SK-N-SH (cell line): ENCODE measurements around the gene MYO16. TPM values are rescaled to one million over a fixed set of nuclear protein-coding genes. Genes with fewer than 3 reads are reported as not detected.

Experiments
- CTCF ChIA-PET: fragments of 300-600, 350-600 bp; formaldehyde crosslinking; extraction: SDS; loops from one replicate; lab custom pipeline; 2021; lab: Yijun Ruan, JAX
- POLR2A ChIA-PET: fragments of 350-600 bp; sonication (Branson Sonifier 250); formaldehyde crosslinking; extraction: SDS; loops from one replicate; lab custom pipeline; 2020; ENCODE audit warnings: antibody characterized with exemption, inconsistent platforms; lab: Yijun Ruan, JAX
- DNase-seq: peaks from one replicate; pipeline ENCODE4 v3.0.0; 2012
- H2AFZ ChIP-seq: fragments of 200-600 bp; sonication (generic); 2 replicates; pipeline ENCODE4 v1.8.1; 2016; ENCODE audit warnings: antibody characterized with exemption, mild to moderate bottlenecking, low read depth
- H3F3A ChIP-seq: fragments of 200-600 bp; sonication (generic); replicated peaks from 2 replicates; pipeline ENCODE3; 2016; ENCODE audit warnings: antibody characterized with exemption, mild to moderate bottlenecking; ENCODE audit not compliant: insufficient read depth
- H3K27ac ChIP-seq, 2 experiments: fragments of 200-500 bp in 1 of 2; fragments of 200-600 bp in 1 of 2; sonication (Bioruptor generic) in 1 of 2; sonication (generic), shearing (Covaris generic) in 1 of 2; 2 replicates each; pipeline versions ENCODE4 v1.5.1 to v1.6.1; 2014 to 2016; ENCODE audit warnings: low read depth in 2 of 2, inconsistent platforms in 1 of 2, low read length in 1 of 2, mild to moderate bottlenecking in 1 of 2, mixed read lengths in 1 of 2
- H3K27me3 ChIP-seq: fragments of 200-600 bp; sonication (generic), shearing (Covaris generic); 2 replicates; pipeline ENCODE4 v1.6.1; 2016; ENCODE audit warnings: mixed run types; ENCODE audit not compliant: insufficient read depth
- H3K36me3 ChIP-seq, 2 experiments: fragments of 200-500 bp in 1 of 2; fragments of 200-600 bp in 1 of 2; sonication (Bioruptor generic) in 1 of 2; sonication (generic) in 1 of 2; replicated peaks in 1 of 2; 2 replicates each; pipeline versions ENCODE3 to v1.5.1; 2014 to 2016; ENCODE audit warnings: low read length in 1 of 2, mild to moderate bottlenecking in 1 of 2; ENCODE audit not compliant: insufficient read depth in 2 of 2, control insufficient read depth in 1 of 2
- H3K4me1 ChIP-seq, 2 experiments: fragments of 200-500 bp in 1 of 2; fragments of 200-600 bp in 1 of 2; sonication (Bioruptor generic) in 1 of 2; sonication (generic), shearing (Covaris generic) in 1 of 2; 2 replicates each; pipeline versions ENCODE4 v1.5.1 to v1.6.1; 2014 to 2016; ENCODE audit warnings: low read depth in 1 of 2, low read length in 1 of 2, mixed run types in 1 of 2; ENCODE audit not compliant: insufficient read depth in 2 of 2, control insufficient read depth in 1 of 2
- H3K4me2 ChIP-seq: fragments of 200-600 bp; sonication (generic), shearing (Covaris generic); 2 replicates; pipeline ENCODE4 v1.6.1; 2017; ENCODE audit warnings: mixed run types
- H3K4me3 ChIP-seq, 2 experiments: fragments of 200-500 bp in 1 of 2; fragments of 200-600 bp in 1 of 2; sonication (Bioruptor generic) in 1 of 2; sonication (generic), shearing (Covaris generic) in 1 of 2; 2 replicates each; pipeline versions ENCODE4 v1.5.1 to v1.8.1; 2014 to 2016; ENCODE audit warnings: low read depth in 2 of 2, inconsistent platforms in 1 of 2, low read length in 1 of 2, mild to moderate bottlenecking in 1 of 2, mixed read lengths in 1 of 2, moderate library complexity in 1 of 2
- H3K79me2 ChIP-seq: fragments of 200-600 bp; sonication (generic); 2 replicates; pipeline ENCODE4 v1.8.1; 2017; ENCODE audit warnings: mild to moderate bottlenecking; ENCODE audit not compliant: insufficient read depth
- H3K9ac ChIP-seq: fragments of 200-600 bp; sonication (generic); 2 replicates; pipeline ENCODE4 v1.6.1; 2017; ENCODE audit warnings: mixed run types
- H3K9me2 ChIP-seq: fragments of 200-600 bp; sonication (generic); 2 replicates; pipeline ENCODE4 v1.6.1; 2017; ENCODE audit warnings: mixed run types
- H3K9me3 ChIP-seq: fragments of 200-600 bp; sonication (generic); 2 replicates; pipeline ENCODE4 v1.6.1; 2017; ENCODE audit warnings: mixed run types, mild to moderate bottlenecking, moderate library complexity
- H4K20me1 ChIP-seq: fragments of 200-600 bp; sonication (generic); 2 replicates; pipeline ENCODE4 v1.6.1; 2017; ENCODE audit warnings: mild to moderate bottlenecking, mixed run types; ENCODE audit not compliant: insufficient read depth
- FOSL2 ChIP-seq: IDR thresholded peaks from 2 replicates; pipeline ENCODE4 v1.4.0; 2012; ENCODE audit warnings: low read depth, mild to moderate bottlenecking, moderate library complexity, borderline replicate concordance
- FOXJ3 ChIP-seq: sonication (generic); formaldehyde crosslinking; IDR thresholded peaks from 2 replicates; pipeline ENCODE4 v1.5.1; 2020; ENCODE audit warnings: mild to moderate bottlenecking, missing genetic modification reagents
- IRF3 ChIP-seq: fragments of 150-350 bp; IDR thresholded peaks from 2 replicates; pipeline ENCODE4 v1.6.1; 2016; ENCODE audit warnings: mild to moderate bottlenecking, low read depth, low read length
- JUND ChIP-seq: IDR thresholded peaks from 2 replicates; pipeline ENCODE4 v1.4.0; 2012
- MEF2A ChIP-seq: IDR thresholded peaks from 2 replicates; pipeline ENCODE4 v1.4.0; 2012; ENCODE audit warnings: low read depth, borderline replicate concordance
- MXI1 ChIP-seq: IDR thresholded peaks from 2 replicates; pipeline ENCODE4 v1.6.1; 2012; ENCODE audit warnings: mild to moderate bottlenecking, low read depth, low read length, improper control_type of control experiment
- NFIC ChIP-seq: IDR thresholded peaks from 2 replicates; pipeline ENCODE4 v1.4.0; 2012; ENCODE audit warnings: borderline replicate concordance
- NRF1 ChIP-seq: IDR thresholded peaks from 2 replicates; pipeline ENCODE4 v1.6.1; 2012; ENCODE audit warnings: low read depth, mild to moderate bottlenecking, low read length
- PBX3 ChIP-seq: IDR thresholded peaks from 2 replicates; pipeline ENCODE4; 2012
- POLR2AphosphoS5 ChIP-seq: IDR thresholded peaks from 2 replicates; pipeline ENCODE4 v1.6.1; 2012; ENCODE audit warnings: low read depth, low read length
- RAD21 ChIP-seq: IDR thresholded peaks from 2 replicates; pipeline ENCODE4 v1.6.1; 2012; ENCODE audit warnings: mild to moderate bottlenecking, low read length
- RCOR1 ChIP-seq: fragments of 150-350 bp; IDR thresholded peaks from 2 replicates; pipeline ENCODE4 v1.6.1; 2017; ENCODE audit warnings: antibody characterized with exemption, low read length
- RXRA ChIP-seq: IDR thresholded peaks from 2 replicates; pipeline ENCODE4 v1.4.0; 2012; ENCODE audit warnings: low read depth, mild to moderate bottlenecking, borderline replicate concordance
- SIN3A ChIP-seq: IDR thresholded peaks from 2 replicates; pipeline ENCODE4 v1.6.1; 2012; ENCODE audit warnings: low read depth, mild to moderate bottlenecking, low read length, moderate library complexity, borderline replicate concordance
- SMC3 ChIP-seq: IDR thresholded peaks from 2 replicates; pipeline ENCODE4 v1.6.1; 2012; ENCODE audit warnings: low read depth, low read length, improper control_type of control experiment
- TAF1 ChIP-seq: IDR thresholded peaks from 2 replicates; pipeline ENCODE4 v1.6.1; 2012; ENCODE audit warnings: low read depth, mild to moderate bottlenecking, low read length, moderate library complexity, borderline replicate concordance
- TCF12 ChIP-seq: IDR thresholded peaks from 2 replicates; pipeline ENCODE4 v1.4.0; 2012
- TEAD4 ChIP-seq: IDR thresholded peaks from 2 replicates; pipeline ENCODE4 v1.4.0; 2012; ENCODE audit warnings: mild to moderate bottlenecking, borderline replicate concordance; ENCODE audit not compliant: insufficient read depth
- USF1 ChIP-seq: IDR thresholded peaks from 2 replicates; pipeline ENCODE4 v1.4.0; 2012; ENCODE audit warnings: low read depth, borderline replicate concordance
- YY1 ChIP-seq: IDR thresholded peaks from 2 replicates; pipeline ENCODE4 v1.4.0; 2012; ENCODE audit warnings: low read depth, mild to moderate bottlenecking
- polyA plus RNA-seq, 3 experiments: library from polyadenylated mRNA; depleted of rRNA; stranded (reverse); fragments of >200 nt; gene quantifications; 2 replicates each; pipeline ENCODE4 v1.2.3, GENCODE V29; 2012
- TF ChIP-seq, protein P1 (sequence below): IDR thresholded peaks from 2 replicates; pipeline ENCODE4 v1.6.1; 2012; ENCODE audit warnings: mild to moderate bottlenecking, low read depth, low read length, moderate library complexity

MYO16 gene
- polyA plus RNA-seq, 1 of the 3 experiments (the other 2 are of a cell fraction): 0.07 TPM

DNA sequence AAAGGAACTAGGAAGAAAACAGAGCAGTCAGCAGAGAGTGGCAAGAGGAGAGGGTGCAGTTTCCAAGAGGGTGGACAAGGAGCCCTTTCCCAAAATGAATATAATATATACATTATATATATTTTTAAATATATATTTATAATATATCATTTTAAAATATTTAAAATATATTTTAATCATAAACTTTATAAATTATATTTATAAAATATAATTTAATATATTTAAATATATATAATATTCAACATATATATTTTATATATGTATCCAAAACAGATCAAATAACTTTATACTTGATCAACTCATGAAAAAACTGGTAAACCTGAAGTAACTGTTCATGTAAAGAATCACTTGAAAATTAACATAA, 328.6 kb downstream of the MYO16 start:
- peak overlapping the region; percentile 78; the same call in 1 of the 2 replicates for H2AFZ ChIP-seq

GRCh38 chr13:108959234-108959633, 329.8 kb downstream of the MYO16 start:
- Histone ChIP-seq H3K9me2 (no peaks in the 10 kb centered on the region), H3K9me3 (no peaks in the 10 kb centered on the region), H3K9ac (no peak overlapping the region), H3K4me2 (no peak overlapping the region), H3K79me2 (no peaks in the 10 kb centered on the region), H3K27me3 (no peaks in the 10 kb centered on the region), H3K4me1 (peaks cover 5 to 13% of the 10 kb centered on the region in 2 experiments; a peak in 3 of 4 replicates), H3K36me3 (no peaks in the 10 kb centered on the region), H4K20me1 (no peaks in the 10 kb centered on the region), H2AFZ (no peak overlapping the region), H3K4me3 (no peak overlapping the region), H3K27ac (no peak overlapping the region), H3F3A (peaks cover 1% of the 10 kb centered on the region)
- CTCF ChIA-PET: interaction anchor here (1.0 to 3.9 kb wide), 5 partner anchors 43 to 1148 kb away, joined by 5 to 31 read pairs (median 23); no protein-coding TSS in a partner anchor
- POLR2A ChIA-PET: no interaction called here
- DNase-seq: no peak
- TF ChIP-seq FOSL2 (no peak), FOXJ3 (CRISPR knock-in tag) (no peak), NRF1 (no peak), USF1 (no peak), TCF12 (no peak), JUND (no peak), SIN3A (no peak), MEF2A (no peak), YY1 (no peak), RXRA (no peak), TAF1 (no peak), MXI1 (no peak), RAD21 (no peak), POLR2AphosphoS5 (no peak)
- TF ChIP-seq, protein P1, sequence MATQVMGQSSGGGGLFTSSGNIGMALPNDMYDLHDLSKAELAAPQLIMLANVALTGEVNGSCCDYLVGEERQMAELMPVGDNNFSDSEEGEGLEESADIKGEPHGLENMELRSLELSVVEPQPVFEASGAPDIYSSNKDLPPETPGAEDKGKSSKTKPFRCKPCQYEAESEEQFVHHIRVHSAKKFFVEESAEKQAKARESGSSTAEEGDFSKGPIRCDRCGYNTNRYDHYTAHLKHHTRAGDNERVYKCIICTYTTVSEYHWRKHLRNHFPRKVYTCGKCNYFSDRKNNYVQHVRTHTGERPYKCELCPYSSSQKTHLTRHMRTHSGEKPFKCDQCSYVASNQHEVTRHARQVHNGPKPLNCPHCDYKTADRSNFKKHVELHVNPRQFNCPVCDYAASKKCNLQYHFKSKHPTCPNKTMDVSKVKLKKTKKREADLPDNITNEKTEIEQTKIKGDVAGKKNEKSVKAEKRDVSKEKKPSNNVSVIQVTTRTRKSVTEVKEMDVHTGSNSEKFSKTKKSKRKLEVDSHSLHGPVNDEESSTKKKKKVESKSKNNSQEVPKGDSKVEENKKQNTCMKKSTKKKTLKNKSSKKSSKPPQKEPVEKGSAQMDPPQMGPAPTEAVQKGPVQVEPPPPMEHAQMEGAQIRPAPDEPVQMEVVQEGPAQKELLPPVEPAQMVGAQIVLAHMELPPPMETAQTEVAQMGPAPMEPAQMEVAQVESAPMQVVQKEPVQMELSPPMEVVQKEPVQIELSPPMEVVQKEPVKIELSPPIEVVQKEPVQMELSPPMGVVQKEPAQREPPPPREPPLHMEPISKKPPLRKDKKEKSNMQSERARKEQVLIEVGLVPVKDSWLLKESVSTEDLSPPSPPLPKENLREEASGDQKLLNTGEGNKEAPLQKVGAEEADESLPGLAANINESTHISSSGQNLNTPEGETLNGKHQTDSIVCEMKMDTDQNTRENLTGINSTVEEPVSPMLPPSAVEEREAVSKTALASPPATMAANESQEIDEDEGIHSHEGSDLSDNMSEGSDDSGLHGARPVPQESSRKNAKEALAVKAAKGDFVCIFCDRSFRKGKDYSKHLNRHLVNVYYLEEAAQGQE: no peak

More for the DNA sequence above, 328.6 kb downstream of the MYO16 start:
- DNase-seq: no peak
- H3K36me3 ChIP-seq: no peaks in the 10 kb centered on the region
- peaks cover 5 to 8% of the 10 kb centered on the region in 2 experiments; a peak in 3 of 4 replicates for H3K4me1 ChIP-seq
- no peaks in the 10 kb centered on the region for H3K79me2 ChIP-seq
- H3F3A ChIP-seq: no peaks in the 10 kb centered on the region
- H3K9me2 ChIP-seq: no peaks in the 10 kb centered on the region
- POLR2A ChIA-PET: no interaction called here
- no peak overlapping the region for H3K9ac ChIP-seq
- peak overlapping the region in 1 of 2 experiments; percentile 37; a peak in 2 of 4 replicates for H3K4me3 ChIP-seq
- peak overlapping the region in 1 of 2 experiments; percentile 21; a peak in 1 of 4 replicates for H3K27ac ChIP-seq
- CTCF ChIA-PET: interaction anchor here (1.2 kb wide), 1 partner anchor 25 kb away, joined by 3 read pairs; no protein-coding TSS in a partner anchor
- H3K9me3 ChIP-seq: no peaks in the 10 kb centered on the region
- no peaks in the 10 kb centered on the region for H4K20me1 ChIP-seq
- TF ChIP-seq IRF3 (no peak), PBX3 (no peak), SMC3 (no peak), NFIC (no peak), SIN3A (no peak), MXI1 (no peak), TEAD4 (no peak), RCOR1 (no peak), MEF2A (no peak), TAF1 (no peak)
- no peaks in the 10 kb centered on the region for H3K27me3 ChIP-seq
- H3K4me2 ChIP-seq: peak overlapping the region; percentile 59
